DLD1 (cell line): ENCODE data around the gene SYNGAP1.

Source experiments
- in situ Hi-C: cut with HindIII; loops from 2 replicates; pipeline ENCODE4 v1.10.0; 2017; ENCODE audit warnings: low sequenced_read_pairs

SYNGAP1 gene

GRCh38 chr6:33434961-33435360 lies 15.1 kb downstream of the SYNGAP1 start:
- in situ Hi-C loops = no loop called here

DNA sequence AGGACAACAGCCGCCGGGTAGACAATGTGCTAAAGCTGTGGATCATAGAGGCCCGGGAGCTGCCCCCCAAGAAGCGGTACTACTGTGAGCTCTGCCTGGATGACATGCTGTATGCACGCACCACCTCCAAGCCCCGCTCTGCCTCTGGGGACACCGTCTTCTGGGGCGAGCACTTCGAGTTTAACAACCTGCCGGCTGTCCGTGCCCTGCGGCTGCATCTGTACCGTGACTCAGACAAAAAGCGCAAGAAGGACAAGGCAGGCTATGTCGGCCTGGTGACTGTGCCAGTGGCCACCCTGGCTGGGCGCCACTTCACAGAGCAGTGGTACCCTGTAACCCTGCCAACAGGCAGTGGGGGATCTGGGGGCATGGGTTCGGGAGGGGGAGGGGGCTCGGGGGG lies 17.8 kb downstream of the SYNGAP1 start:
- in situ Hi-C loops = no loop called here

DNA sequence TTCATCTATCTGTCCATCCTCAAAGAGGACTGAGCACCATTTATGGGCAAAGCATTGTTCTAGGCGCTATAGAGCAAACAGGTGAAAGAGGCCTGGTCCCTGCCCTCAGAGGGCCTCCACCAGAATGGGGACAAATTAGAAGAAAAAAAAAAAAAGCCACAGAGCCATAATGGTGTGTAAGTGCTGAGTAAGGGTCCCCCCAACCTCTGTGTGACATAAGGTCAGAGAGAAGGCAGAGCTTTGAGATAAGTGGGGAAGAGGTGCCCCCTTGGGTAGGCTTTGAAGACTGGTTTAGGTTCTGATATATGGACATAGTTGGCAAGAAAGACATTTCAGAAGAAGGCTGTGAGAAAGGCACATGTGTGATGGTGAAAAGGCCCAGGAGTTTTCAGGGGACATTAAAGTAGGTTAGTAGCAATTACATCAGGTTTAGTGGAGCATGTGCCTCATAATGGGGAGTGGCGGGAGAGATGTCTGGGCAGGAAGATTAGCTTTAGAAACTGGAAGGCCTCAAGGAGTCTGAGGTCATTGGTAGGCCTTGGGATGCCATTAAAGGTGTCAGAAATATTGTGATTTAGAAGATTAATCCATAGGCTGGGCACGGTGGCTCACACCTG lies 19.2 kb downstream of the SYNGAP1 start:
- in situ Hi-C loops = no loop called here

GRCh38 chr6:33439956-33440648 lies 20.2 kb downstream of the SYNGAP1 start:
- in situ Hi-C loops = no loop called here

- in situ Hi-C loops = no loop called here
These were observed 20.9 kb downstream of the SYNGAP1 start for GRCh38 chr6:33440649-33441309.

- in situ Hi-C loops = no loop called here
These were observed 21.6 kb downstream of the SYNGAP1 start for GRCh38 chr6:33441457-33441856.

GRCh38 chr6:33442283-33442682 lies 22.4 kb downstream of the SYNGAP1 start:
- in situ Hi-C loops = no loop called here

GRCh38 chr6:33443025-33443424 lies 23.2 kb downstream of the SYNGAP1 start:
- in situ Hi-C loops = no loop called here

- in situ Hi-C loops = no loop called here
These were observed 24.0 kb downstream of the SYNGAP1 start for GRCh38 chr6:33443619-33444504.

GRCh38 chr6:33445119-33445603 lies 25.3 kb downstream of the SYNGAP1 start:
- in situ Hi-C loops = no loop called here

DNA sequence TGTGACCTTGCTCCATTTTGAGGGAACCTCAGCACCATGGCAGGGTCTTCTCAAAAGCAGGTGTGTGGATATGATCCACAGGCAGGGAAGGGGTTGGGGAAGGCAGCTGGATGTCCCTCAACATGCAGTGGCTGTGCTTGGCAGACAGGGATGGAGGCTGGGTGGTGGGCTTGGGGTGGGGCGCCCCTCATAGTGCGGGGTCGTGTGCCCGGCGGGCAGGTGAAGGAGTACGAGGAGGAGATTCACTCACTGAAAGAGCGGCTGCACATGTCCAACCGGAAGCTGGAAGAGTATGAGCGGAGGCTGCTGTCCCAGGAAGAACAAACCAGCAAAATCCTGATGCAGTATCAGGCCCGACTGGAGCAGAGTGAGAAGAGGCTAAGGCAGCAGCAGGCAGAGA lies 26.5 kb downstream of the SYNGAP1 start:
- in situ Hi-C loops = no loop called here

DNA sequence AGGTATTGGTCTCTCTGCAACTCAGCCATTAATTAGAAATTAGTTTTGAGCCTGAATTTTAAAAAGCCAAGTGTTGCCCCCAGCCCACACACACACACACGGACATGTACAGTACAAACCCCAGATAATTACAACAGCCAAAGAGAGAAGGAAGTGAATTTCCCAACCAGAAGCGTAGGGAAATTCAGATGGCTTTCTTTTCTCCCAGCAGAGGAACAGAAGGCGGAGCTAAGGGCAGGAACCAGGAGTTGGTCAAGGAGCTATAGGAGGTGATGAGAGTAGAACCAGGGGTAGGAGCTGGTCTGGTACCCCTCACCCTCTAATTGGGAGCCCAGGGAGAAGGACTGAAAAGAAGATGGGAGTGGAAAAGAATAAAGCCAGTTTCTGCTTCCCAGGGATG lies 30.6 kb downstream of the SYNGAP1 start:
- in situ Hi-C loops = no loop called here

DNA sequence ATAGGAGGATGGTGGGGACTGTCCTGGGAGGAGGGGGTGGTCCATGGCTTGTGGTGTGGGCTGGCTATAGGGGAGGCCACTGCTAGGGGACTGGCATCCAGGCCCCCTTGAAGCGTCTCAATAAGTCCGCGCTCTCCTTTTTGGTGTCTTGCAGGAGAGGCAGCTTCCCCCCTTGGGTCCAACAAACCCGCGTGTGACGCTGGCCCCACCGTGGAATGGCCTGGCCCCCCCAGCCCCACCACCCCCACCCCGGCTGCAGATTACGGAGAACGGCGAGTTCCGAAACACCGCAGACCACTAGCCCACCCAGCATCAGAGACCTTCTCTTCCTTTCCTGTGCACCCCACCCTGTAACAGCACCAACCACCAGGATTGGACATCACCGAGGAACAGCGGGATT lies 31.7 kb downstream of the SYNGAP1 start:
- in situ Hi-C loops = no loop called here

GRCh38 chr6:33452496-33452895 lies 32.6 kb downstream of the SYNGAP1 start:
- in situ Hi-C loops = no loop called here

DNA sequence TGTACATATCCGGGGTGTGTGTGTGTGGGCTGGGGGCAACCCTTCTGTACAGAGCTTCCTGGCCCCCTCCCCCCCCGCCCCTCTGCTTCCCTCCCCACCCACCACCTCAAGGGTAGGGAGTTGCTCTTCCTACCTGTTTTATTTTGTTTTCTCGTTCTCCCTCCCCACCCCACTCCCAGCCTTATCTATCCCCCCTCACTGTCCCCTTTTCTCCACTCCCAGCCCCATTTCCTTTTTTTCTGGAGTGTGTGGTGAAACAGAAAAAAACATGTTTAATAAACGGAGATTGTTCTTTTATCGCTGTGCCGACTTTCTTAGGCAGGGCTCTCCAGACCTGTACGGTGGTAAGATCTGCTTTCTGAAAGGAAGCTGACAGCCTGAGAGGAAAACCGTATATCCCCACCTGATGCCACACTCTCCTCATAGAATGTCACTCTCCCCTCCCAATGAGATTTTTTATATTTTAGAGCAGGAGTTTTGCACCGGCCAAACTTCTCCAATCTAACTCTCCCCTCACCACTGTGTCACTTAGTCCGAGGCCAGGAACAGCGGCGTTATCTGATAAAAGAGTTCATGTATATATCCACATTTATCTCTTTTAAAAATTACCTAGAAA lies 33.6 kb downstream of the SYNGAP1 start:
- in situ Hi-C loops = no loop called here

GRCh38 chr6:33454009-33454946 lies 34.4 kb downstream of the SYNGAP1 start, which contains the start of gene ZBTB9:
TSS of gene ZBTB9 (plus strand) at chr6:33454576. CDS start at chr6:33455101, 525 bp downstream.
- in situ Hi-C loops = no loop called here

DNA sequence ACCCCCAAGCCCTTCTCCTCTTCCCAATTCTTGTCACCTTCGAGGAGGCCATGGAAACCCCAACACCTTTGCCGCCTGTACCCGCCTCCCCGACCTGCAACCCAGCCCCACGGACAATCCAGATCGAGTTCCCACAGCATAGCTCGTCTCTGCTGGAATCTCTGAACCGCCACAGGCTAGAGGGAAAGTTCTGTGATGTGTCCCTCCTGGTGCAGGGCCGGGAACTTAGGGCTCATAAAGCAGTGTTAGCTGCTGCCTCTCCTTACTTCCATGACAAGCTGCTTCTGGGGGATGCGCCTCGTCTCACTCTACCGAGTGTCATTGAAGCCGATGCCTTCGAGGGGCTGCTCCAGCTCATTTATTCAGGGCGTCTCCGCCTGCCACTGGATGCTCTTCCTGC lies 35.2 kb downstream of the SYNGAP1 start:
- in situ Hi-C loops = no loop called here

- in situ Hi-C loops = no loop called here
These were observed 36.3 kb downstream of the SYNGAP1 start for GRCh38 chr6:33456156-33456555.

DNA sequence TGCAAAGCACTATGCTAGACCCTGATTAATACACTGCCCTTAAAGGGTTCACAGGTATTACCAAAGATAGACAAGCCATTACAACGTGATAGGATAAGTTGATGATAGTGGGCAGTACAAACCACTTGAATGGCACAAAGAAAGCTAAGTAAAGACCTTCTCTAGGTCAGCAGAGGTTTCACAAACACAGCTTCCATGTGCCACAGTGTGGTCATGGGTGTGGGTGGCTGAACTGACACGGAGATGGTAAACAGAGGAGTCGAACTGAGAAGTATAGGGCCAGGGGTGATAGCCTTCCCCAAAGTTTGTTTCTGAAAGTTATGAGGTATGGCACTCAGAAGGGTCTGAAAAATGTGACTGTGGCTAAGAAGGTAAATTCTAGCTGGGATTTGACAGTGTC lies 38.8 kb downstream of the SYNGAP1 start:
- in situ Hi-C loops = no loop called here
